DND-41 (cell line): ENCODE data around the gene TMEM151A.

Source experiments
- ATAC-seq: fragments of 200-7000 bp; cut with Tn5 transposase; 3 replicates; pipeline ENCODE4 v1.9.1; 2021; ENCODE audit warnings: low read depth; ENCODE audit not compliant: insufficient read depth
- DNase-seq: peaks from one replicate; pipeline ENCODE4 v3.0.0-alpha.2; 2020
- H2AFZ ChIP-seq: 2 replicates; pipeline ENCODE4 v1.6.0; 2012; ENCODE audit warnings: low read depth, low read length
- H3K27ac ChIP-seq: 2 replicates; pipeline ENCODE4 v1.5.1; 2012; ENCODE audit warnings: low read length, inconsistent platforms
- H3K27me3 ChIP-seq: fragments of 200-600 bp; sonication (generic); 2 replicates; pipeline ENCODE4 v1.6.0; 2012; ENCODE audit warnings: low read length, mild to moderate bottlenecking, inconsistent platforms; ENCODE audit not compliant: insufficient read depth, poor library complexity
- H3K36me3 ChIP-seq: 2 replicates; pipeline ENCODE4 v1.5.1; 2012; ENCODE audit warnings: low read length, inconsistent platforms; ENCODE audit not compliant: insufficient read depth
- H3K4me1 ChIP-seq: 2 replicates; pipeline ENCODE4 v1.5.1; 2012; ENCODE audit warnings: mild to moderate bottlenecking, low read length; ENCODE audit not compliant: insufficient read depth
- H3K4me2 ChIP-seq: 2 replicates; pipeline ENCODE4 v1.6.0; 2012; ENCODE audit warnings: mild to moderate bottlenecking, moderate library complexity, low read length, inconsistent platforms; ENCODE audit not compliant: insufficient read depth
- H3K4me3 ChIP-seq, 2 experiments: fragments of 200-600 bp in 1 of 2; shearing (Covaris generic) in 1 of 2; 2 replicates each; pipeline ENCODE4 v1.5.1; 2012 to 2016; ENCODE audit warnings: inconsistent platforms in 2 of 2, low read length in 2 of 2, mild to moderate bottlenecking in 2 of 2, low read depth in 1 of 2, moderate library complexity in 1 of 2
- H3K79me2 ChIP-seq: 2 replicates; pipeline ENCODE4 v1.6.0; 2012; ENCODE audit warnings: low read length, inconsistent platforms; ENCODE audit not compliant: insufficient read depth
- H3K9ac ChIP-seq: 2 replicates; pipeline ENCODE4 v1.6.0; 2012; ENCODE audit warnings: low read depth, mild to moderate bottlenecking, inconsistent platforms, low read length, moderate library complexity
- H3K9me3 ChIP-seq: 2 replicates; pipeline ENCODE4 v1.5.1; 2012; ENCODE audit warnings: low read length, moderate library complexity, mild to moderate bottlenecking, inconsistent platforms; ENCODE audit not compliant: insufficient read depth, severe bottlenecking
- H4K20me1 ChIP-seq: 2 replicates; pipeline ENCODE4 v1.6.0; 2012; ENCODE audit warnings: low read length; ENCODE audit not compliant: insufficient read depth
- EZH2 ChIP-seq: IDR thresholded peaks from 3 replicates; pipeline ENCODE4 v1.6.1; 2012; ENCODE audit warnings: borderline replicate concordance, low read depth, mild to moderate bottlenecking, moderate library complexity, low read length, inconsistent platforms; ENCODE audit not compliant: severe bottlenecking
- TF ChIP-seq, protein P1 (sequence below): IDR thresholded peaks from 2 replicates; pipeline ENCODE4 v1.5.1; 2012; ENCODE audit warnings: borderline replicate concordance, low read length, moderate library complexity, mild to moderate bottlenecking; ENCODE audit not compliant: poor library complexity, severe bottlenecking; ENCODE audit errors: extremely low read depth

The TMEM151A gene

DNA sequence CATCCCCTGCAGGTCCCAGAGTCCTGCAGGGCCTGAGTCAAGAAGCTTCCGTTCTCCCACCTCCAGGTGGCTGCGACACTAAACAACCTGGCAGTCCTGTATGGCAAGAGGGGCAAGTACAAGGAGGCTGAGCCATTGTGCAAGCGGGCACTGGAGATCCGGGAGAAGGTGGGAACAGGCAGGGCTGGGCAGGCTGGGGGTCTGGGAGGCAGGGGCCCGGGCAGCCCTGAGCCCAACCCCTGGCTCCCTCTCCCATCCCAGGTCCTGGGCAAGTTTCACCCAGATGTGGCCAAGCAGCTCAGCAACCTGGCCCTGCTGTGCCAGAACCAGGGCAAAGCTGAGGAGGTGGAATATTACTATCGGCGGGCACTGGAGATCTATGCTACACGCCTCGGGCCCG lies 27.9 kb upstream of the TMEM151A start:
- Histone ChIP-seq H3K79me2 (peaks cover 17% of the 10 kb centered on the region), H3K27me3 (no peaks in the 10 kb centered on the region), H2AFZ (no peak overlapping the region), H3K4me3 (no peak overlapping the region), H3K4me1 (peaks cover 24% of the 10 kb centered on the region), H3K36me3 (peaks cover 75% of the 10 kb centered on the region), H3K27ac (no peak overlapping the region), H4K20me1 (peaks cover 30% of the 10 kb centered on the region), H3K9me3 (no peaks in the 10 kb centered on the region), H3K4me2 (no peak overlapping the region), H3K9ac (no peak overlapping the region)
- DNase-seq (no peak), ATAC-seq (no peak)
- TF ChIP-seq, protein P1, sequence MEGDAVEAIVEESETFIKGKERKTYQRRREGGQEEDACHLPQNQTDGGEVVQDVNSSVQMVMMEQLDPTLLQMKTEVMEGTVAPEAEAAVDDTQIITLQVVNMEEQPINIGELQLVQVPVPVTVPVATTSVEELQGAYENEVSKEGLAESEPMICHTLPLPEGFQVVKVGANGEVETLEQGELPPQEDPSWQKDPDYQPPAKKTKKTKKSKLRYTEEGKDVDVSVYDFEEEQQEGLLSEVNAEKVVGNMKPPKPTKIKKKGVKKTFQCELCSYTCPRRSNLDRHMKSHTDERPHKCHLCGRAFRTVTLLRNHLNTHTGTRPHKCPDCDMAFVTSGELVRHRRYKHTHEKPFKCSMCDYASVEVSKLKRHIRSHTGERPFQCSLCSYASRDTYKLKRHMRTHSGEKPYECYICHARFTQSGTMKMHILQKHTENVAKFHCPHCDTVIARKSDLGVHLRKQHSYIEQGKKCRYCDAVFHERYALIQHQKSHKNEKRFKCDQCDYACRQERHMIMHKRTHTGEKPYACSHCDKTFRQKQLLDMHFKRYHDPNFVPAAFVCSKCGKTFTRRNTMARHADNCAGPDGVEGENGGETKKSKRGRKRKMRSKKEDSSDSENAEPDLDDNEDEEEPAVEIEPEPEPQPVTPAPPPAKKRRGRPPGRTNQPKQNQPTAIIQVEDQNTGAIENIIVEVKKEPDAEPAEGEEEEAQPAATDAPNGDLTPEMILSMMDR, result no peak
- no peak for TF ChIP-seq EZH2

DNA sequence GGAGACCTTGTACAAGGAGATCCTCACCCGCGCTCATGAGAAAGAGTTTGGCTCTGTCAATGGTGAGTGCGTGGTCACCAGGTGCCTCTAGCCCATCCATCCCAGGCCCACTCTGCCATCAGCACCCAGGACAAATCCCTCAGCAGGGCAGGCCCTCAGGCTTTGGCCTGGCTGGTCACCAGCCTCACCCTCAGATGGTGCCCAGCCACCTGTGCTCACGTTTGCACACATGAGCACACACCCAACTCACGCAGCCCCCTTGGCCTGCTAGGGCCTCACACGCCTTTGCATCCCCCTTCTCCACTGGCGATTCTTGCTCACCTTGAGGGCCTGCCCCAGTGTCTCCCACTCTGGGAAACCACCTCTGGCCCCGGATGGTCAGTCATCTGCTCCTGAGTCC lies 27.3 kb upstream of the TMEM151A start:
- Histone ChIP-seq H3K79me2 (peaks cover 17% of the 10 kb centered on the region), H4K20me1 (peaks cover 30% of the 10 kb centered on the region), H3K4me1 (peaks cover 21% of the 10 kb centered on the region), H3K4me2 (no peak overlapping the region), H2AFZ (no peak overlapping the region), H3K4me3 (no peak overlapping the region), H3K27me3 (no peaks in the 10 kb centered on the region), H3K9me3 (no peaks in the 10 kb centered on the region), H3K36me3 (peaks cover 69% of the 10 kb centered on the region), H3K9ac (no peak overlapping the region), H3K27ac (no peak overlapping the region)
- no peak for TF ChIP-seq EZH2
- TF ChIP-seq, protein P1, result no peak
- DNase-seq (no peak), ATAC-seq (no peak)

DNA sequence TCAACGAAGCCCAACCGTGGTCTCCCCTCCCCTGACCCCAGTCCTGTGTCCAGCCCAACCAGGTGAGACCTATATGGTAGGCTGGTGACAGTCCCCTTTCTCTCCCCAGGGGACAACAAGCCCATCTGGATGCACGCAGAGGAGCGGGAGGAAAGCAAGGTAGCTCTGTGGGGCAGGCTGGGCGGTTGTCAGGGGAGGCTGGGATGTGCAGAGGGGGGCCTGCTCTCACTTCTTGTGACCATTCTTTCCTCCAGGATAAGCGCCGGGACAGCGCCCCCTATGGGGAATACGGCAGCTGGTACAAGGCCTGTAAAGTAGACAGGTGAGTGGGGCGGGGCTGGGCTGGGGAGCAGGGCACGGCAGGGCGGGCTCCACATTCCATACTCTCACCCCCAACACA lies 26.8 kb upstream of the TMEM151A start:
- H4K20me1 ChIP-seq, result peaks cover 28% of the 10 kb centered on the region
- H3K36me3 ChIP-seq, result peaks cover 66% of the 10 kb centered on the region
- H3K9me3 ChIP-seq, result no peaks in the 10 kb centered on the region
- H3K27me3 ChIP-seq, result no peaks in the 10 kb centered on the region
- no peak overlapping the region for H2AFZ ChIP-seq
- TF ChIP-seq, protein P1, result peak; percentile 61
- no peak for TF ChIP-seq EZH2
- H3K27ac ChIP-seq, result no peak overlapping the region
- H3K79me2 ChIP-seq, result peaks cover 17% of the 10 kb centered on the region
- no peak overlapping the region for H3K4me2 ChIP-seq
- no peak overlapping the region for H3K9ac ChIP-seq
- ATAC-seq (no peak), DNase-seq (peak; percentile 45)
- no peak overlapping the region for H3K4me3 ChIP-seq
- H3K4me1 ChIP-seq, result peaks cover 22% of the 10 kb centered on the region
